UCSD-AML1 (cell line): ENCODE measurements around the gene CBX7.

Experiments
- DNase-seq: peaks from one replicate; lab custom pipeline; 2025; ENCODE audit not compliant: unreplicated experiment; lab: John Stamatoyannopoulos, UW

The CBX7 gene

DNA sequence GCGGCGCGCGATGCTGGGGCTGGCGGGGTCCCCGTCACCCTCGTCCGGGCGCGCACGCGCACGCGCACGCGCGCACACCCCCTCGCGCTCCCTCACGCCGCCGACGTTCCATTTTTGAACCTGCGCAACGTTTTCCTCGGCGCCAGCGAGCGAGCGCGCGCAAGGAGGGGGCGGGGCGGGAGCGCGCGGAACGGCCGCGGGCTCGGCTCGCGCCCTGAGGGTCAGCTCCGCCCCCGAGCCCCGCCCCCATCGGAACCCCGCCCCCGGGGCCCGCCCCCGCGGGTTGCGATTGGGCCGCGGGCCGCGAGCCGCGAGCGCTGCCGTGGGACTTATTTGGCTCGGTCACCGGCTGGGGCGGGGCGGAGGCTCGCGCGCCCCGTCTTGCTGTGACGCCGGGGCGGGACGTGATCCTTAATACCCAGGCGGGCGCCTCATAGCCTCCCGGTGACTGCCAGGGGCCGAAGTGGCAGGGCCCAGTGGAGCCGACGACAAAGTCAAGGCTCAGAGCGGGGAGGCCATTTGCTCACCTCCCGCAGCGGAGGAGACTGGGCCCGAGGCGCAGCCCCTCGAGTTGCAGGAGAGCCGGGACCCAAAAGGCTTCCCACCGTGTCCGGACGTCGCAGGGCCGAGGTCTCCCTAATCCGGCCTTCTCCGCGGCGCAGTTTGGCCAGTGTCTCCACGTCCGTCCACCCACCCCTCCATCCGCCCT, at the start of gene CBX7:
Gene CBX7, minus strand, starts transcription at position 170 of the 709 bp plus-strand sequence. CDS start 236 bp downstream, outside the sequence.
- DNase-seq = peak; percentile 85

- DNase-seq = no peak
These were observed 45.1 kb upstream of the CBX7 start for GRCh38 chr22:39197578-39197977.

DNA sequence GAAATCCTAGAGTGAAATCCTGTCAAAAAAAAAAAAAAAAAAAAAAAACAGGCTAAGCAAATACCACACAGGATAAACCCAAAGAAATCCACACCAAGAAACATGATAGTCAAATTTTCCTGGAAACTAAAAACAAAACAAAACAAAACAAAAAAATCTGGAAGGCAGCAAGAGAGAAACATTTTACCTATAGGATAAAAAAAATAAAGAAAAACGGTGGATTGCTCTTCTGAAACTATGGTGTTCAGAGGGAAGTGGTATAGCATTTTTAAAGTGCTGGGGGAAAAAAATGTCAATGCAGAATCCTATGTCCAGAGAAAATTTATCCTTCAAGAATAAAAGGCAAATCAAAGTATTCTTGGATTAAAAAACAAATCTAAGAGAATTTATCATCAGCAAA, 41.6 kb upstream of the CBX7 start:
- DNase-seq = no peak

DNA sequence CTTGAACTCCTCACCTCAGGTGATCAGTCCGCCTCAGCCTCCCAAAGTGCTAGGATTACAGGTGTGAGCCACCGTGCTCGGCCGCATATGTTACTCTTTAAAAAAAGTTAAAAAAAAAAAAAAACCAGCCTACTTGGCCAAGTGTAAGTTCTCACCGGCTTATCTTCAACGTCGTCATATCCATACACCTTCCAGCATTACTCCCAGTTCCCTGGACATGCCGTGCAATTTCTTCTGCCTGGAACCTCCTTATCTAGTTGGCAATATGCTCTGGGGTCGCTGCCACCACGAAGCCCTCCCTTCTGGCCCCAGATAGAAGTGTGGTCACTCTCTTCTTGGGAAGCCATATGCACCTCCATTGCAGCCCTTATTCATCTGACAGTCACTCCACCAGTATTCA, 36.3 kb upstream of the CBX7 start:
- no peak for DNase-seq

GRCh38 chr22:39185601-39186012, 33.1 kb upstream of the CBX7 start:
- no peak for DNase-seq

GRCh38 chr22:39184586-39185577, 32.4 kb upstream of the CBX7 start:
- no peak for DNase-seq

GRCh38 chr22:39183991-39184585, 31.6 kb upstream of the CBX7 start:
- DNase-seq = no peak

DNA sequence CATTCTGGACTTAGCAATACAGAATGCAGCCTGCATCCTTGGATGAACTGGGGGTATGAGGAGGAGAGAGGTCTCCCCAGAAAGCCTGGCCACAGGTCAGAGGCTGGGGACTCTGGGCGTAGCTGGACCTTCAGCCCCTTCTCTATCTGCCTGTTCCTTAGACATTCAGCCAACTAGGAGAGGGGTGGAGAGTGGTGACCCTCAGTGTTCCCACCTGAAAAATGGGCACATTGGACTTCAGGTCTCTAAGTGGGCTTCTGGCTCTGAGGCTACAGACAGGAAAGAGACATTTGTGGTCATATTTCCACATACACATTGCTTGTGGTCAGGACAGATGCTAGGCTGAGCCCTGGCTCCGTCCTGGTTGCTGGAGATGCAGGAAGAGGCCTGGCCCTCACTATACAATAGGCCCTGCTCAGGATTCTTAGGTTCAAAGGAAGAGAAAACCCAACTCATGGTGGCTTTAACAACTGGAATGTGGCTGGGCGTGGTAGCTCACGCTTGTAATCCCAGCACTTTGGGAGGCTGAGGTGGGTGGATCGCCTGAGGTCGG, 30.1 kb upstream of the CBX7 start:
- DNase-seq = no peak

DNA sequence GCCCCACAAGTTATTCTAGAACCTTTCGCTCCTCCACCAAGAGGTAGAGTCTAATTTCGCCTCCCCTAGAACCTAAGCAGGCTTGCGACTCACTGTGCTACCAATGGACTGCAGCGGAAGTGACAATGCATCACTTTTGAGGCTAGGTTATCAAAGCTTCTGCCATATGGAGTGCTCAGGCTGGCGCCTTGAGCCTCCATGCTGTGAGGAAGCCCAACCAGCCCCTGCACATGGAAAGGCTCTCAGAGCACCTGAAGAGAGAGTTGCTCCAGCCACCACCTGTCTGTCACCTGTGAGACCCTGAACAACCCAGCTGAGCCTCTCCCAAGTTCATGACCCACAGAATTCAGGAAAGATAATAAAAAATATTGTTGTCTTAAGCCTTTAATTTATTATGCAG, 29.3 kb upstream of the CBX7 start:
- DNase-seq = no peak

GRCh38 chr22:39181356-39181755, 28.9 kb upstream of the CBX7 start:
- DNase-seq = no peak

DNA sequence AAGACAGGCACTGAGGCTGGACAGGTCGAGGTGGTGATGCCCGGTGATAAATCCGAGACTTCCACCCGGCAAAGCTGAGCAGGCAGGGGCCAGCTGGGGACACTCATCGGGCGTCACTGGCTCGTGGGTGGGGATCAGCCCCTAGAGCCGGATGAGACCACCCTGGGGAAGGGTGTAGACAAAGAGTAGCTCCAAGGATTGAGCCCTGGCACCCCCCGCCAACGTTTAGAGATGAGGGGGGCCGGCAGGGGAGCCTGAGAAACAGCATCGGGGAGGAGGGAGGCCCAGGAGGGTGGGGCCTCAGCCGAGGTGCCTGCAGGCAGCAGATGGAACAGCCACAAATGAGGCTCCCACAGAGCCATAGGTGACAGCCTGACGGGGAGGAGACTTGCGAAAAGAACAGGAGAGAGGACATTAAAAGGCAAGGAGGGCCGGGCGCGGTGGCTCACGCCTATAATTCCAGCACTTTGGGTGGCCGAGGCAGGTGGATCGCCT, 27.4 kb upstream of the CBX7 start:
- no peak for DNase-seq

DNA sequence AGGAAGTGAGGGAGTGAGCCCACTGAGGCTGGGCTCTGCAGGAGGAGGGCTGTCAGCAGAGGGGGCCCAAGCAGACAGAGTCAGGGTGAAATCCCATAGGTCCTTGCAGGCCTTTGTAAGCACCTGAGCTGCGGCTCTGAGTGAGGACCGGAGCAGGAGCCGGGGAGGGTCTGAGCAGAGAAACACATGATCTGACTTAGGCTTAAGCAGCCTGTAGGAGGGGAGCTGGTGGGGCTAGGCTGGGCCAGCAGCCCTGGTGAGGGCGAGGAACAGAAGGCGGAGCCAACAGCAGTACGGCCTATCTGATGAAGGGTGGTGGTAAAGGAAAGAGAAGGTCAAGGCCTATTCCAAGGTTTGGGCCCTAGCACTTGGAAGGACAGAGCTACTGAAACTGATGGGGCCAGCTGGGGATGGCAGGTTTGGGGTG, 26.9 kb upstream of the CBX7 start:
- DNase-seq = no peak

GRCh38 chr22:39178206-39179111, 26.0 kb upstream of the CBX7 start:
- DNase-seq = no peak

- no peak for DNase-seq
These were observed 25.3 kb upstream of the CBX7 start for GRCh38 chr22:39177791-39178190.

GRCh38 chr22:39177456-39177775, 24.9 kb upstream of the CBX7 start:
- no peak for DNase-seq

GRCh38 chr22:39176714-39177455, 24.4 kb upstream of the CBX7 start:
- no peak for DNase-seq

GRCh38 chr22:39176143-39176713, 23.7 kb upstream of the CBX7 start:
- DNase-seq = no peak

DNA sequence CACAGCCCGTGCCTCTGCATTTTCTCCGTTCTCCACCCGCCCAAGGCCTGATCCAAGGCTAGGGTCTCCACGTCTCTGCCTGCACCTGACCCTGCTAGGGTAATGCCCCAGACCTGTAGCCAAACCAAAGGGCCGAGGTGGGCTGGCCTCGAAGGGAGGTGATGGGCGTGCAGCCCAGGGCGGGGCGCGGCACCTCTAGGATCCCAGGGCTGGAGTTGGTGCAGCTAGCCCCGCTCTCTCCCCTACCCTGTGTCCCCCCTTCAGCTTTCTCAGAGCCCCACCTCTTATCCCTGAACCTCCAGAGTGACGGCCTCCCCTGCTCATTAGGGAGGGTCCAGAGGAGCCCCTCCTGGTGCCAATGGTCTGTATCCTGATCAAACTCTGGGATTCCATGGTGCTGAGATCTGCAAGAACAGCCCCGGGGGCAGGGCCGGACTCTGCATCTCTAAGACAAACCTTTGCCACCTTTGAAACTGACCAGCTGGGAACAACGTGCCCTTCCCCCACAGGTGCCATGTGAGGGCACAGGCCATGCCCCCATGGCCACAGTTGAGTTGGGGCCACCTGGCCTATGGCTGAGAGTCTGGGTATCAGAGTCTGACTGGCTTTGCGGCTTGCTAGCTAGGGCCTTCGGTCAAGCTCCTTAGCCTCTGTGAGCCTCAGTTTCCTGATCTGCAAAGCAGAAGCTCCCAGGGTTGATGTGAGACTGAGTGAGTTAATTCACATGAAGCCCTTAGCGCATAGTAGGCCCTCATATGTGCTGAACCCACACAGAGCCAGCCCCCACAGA, 23.1 kb upstream of the CBX7 start:
- no peak for DNase-seq
